CD4-positive, alpha-beta T cell treated with Interleukin-4 for 4 hours (primary cell): Measurements from ENCODE around the gene SLC35A3.
"Not testable (repeated sequence)": the region's sequence is repeated elsewhere in the genome, so short reads cannot be mapped to it uniquely, and the experiment has no call there.

Experiments used
- DNase-seq: peaks from one replicate; pipeline ENCODE4 v3.0.0-alpha.2; 2020

Gene SLC35A3

GRCh38 chr1:100037656-100037926 is 67.8 kb downstream of the SLC35A3 start:
- no peak for DNase-seq

GRCh38 chr1:100037927-100038659 is 68.3 kb downstream of the SLC35A3 start:
- DNase-seq, result peak; percentile 83

- DNase-seq, result peak; percentile 80
Observed at GRCh38 chr1:100038660-100039287, 69.0 kb downstream of the SLC35A3 start.

- DNase-seq, result no peak
Observed at GRCh38 chr1:100039591-100039990, 69.8 kb downstream of the SLC35A3 start.

- no peak for DNase-seq
Observed at GRCh38 chr1:100045206-100045605, 75.4 kb downstream of the SLC35A3 start.

- DNase-seq, result not testable (repeated sequence)
Observed at GRCh38 chr1:100047235-100047708, 77.5 kb downstream of the SLC35A3 start.

DNA sequence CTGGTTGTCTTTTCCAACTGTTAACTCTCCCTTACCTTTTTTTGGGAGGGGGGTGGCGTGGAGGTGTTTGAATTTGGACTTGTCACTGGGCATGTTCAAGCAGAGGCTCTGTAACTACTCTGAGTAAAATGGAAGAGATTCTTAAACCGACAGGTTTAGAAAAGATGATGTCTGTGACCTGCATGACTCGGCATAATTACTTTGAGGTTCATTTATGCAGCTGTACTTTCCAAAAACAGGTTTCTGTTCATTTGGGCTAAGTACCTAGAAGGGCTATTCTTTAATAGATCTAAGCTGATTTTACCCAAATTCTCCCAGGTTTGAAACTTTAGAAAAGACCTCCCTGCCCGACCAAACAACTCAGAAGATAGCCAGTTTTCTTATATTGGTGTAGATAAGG is 80.3 kb downstream of the SLC35A3 start:
- DNase-seq, result no peak

DNA sequence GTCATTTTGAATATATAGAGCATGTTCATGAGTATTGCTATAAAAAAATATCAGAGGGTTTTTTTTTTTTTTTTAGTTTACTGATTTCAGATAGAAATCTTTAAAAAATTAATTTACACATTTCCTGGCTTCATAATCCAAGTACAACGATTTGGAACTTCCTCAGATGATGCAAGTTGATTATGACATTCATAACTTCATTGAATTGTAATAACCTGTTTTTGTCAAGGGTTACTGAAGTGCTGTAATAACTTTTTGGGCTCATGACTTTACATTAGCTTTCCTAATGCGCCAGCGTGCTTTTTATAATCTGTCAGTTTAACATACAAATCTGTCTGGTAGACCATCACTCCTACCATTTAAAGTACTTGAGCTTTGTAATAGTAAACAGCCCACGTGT is 81.6 kb downstream of the SLC35A3 start:
- no peak for DNase-seq

GRCh38 chr1:100051893-100052292 is 82.1 kb downstream of the SLC35A3 start:
- DNase-seq, result no peak

- no peak for DNase-seq
Observed at GRCh38 chr1:100053119-100053518, 83.3 kb downstream of the SLC35A3 start.

- no peak for DNase-seq
Observed at GRCh38 chr1:100053727-100054126, 83.9 kb downstream of the SLC35A3 start.

- no peak for DNase-seq
Observed at GRCh38 chr1:100061681-100062080, 91.9 kb downstream of the SLC35A3 start.

DNA sequence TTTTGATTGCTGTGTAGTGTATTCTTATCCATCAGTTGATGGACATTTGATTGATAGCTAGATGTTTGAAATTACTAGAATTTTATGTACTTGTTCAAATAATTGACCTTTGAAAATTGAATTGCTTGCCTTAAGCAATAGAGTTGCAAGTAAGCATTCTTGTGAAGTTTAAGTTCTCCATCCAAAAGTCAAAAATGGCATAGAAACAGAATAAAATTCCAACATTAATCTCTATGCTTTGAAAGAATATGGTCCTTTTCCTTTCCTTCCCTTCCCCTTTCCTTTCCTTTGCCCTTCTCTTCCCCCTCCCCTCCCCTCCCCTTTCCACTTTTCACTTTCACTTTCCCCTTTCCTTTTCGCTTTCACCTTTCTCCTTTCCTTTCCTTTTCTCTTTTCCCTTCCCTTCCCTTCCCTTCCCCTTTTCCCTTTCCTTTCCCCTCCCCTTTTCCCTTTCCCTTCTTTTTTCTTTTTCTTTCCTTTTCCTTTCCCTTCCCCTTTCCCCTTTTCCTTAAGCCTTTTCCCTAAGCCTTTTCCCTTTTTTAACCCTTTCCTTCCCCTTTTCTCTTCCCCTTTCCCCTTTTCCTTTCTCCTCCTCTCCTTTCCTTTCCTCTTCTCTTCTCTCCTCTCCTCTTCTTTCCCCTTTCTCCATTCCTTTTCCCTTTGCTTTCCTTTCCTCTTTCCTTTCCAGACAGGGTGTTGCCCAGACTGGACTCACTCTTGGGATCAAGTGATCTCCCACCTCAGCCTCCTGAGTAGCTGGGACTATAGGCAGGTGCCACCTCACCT is 95.6 kb downstream of the SLC35A3 start:
- no peak for DNase-seq

- no peak for DNase-seq
Observed at GRCh38 chr1:100065969-100066227, 96.1 kb downstream of the SLC35A3 start.

DNA sequence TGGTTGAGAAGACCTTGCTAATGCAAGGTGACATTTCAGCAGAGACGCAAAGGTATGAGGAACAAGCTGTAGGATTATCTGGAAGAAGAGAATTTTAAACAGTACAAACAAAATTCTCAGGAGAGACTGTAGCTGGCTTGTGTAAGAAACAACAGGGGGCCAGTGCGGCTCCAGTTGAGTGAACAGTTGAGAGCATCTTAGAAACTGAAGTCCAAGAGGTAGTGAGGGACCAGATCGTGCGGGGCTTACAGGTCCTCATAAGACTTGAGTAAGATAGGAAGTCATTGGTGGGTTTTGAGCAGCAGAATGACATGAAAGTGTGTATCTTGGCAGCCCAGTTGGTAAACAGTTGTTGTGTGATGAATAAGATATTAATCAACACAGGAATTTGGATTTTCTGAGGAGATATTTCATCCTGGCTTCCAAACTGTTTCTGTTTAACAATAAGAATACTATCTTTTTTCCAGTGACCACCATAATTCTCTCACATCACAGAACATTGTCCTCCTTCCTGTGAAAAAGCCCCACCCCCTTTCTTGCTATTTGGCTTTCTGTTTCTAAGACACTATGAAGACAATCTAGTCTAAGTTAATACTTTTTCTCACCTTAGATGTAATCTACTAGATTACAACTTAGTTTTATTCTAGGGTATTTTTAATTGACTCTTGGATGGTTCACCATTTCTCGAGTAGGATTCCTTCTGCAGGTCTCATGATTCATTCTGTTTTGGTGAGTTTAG is 100.6 kb downstream of the SLC35A3 start:
- no peak for DNase-seq

DNA sequence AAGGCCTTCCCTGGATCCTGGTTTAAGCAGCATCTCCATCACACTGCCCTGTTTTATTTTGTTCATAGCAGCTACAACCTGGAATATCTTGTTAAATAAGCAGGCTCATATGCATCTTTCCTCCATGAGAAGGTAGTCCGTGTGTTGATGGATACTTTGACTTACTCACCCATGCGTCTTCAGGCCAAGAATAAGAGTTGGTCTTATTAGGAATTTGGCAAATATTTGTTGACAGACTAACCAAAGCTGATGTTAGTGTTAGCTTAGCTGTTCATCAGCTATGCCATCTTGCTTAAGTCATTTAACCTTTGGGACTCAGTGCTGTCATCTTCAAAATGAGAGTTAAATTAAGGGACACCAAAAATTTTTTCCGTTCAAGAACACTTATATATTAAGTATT is 103.7 kb downstream of the SLC35A3 start:
- no peak for DNase-seq

DNA sequence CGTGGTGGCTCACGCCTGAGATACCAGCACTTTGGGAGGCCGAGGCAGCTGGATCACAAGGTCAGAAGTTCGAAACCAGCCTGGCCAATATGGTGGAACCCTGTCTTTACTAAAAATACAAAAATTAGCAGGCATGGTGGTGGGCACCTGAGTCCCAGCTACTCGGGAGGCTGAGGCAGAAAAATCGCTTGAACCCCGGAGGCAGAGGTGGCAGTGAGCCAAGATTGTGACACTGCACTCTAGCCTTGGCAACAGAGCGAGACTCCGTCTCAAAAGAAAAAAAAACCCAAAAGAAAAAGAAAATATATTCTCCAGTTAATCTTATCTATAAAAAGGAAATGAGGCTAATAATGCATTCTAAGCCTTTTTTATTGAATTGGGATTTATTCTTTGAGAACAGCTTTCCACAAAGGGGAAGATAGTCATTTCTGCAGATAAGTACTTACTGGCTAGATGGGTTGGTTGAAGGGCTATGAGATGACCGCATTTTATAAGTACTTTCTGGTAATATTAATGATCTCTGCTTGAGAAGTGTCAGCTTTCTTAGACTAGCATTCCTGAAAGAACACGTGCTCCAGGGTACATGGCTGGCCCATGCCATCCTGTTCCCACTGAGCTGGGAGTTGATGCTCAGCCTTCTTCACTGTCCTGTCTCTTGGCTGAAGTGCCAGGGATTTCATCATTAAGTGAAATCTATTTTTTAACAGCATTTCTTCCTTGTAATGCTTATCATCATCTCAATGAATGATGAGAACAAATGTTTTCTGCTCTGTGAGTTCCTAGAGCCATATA is 105.0 kb downstream of the SLC35A3 start:
- no peak for DNase-seq

DNA sequence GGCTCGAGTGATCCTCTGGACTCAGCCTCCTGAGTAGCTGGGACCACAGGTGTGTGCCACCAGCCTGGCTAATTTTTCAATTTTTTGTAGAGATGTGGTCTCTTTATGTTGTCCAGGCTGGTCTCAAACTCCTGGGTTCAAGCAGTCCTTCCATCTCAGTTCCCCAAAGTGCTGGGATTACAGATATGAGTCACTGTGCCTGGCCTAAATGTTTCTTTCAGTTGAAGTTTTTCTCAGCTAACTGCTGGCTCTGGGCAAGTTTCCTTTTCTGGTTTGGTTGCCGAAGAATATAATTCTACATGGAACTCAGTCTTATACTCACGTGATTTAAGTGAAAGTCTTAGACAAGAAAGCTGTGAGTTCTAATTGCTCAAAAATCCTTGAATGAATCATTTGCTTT is 106.0 kb downstream of the SLC35A3 start:
- DNase-seq, result no peak

GRCh38 chr1:100076319-100076718 is 106.5 kb downstream of the SLC35A3 start:
- no peak for DNase-seq

DNA sequence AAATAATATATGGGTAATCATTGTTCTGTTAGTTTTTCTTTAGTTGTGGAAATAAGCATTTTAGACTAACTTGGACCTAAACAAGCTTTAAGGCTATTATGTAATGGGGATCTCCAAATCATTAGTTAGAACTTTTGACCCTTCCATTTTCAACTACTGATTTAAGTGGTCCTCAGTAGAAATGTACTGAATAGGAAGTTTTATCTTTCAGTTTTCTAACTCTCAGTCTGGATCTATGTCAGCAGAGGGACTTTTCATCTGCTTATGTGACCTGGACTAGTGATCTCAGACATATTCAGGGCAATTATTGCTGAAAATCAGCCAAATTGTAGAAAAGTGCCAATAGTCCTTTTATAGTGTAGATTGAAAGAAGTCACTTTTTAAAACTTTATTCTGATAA is 106.9 kb downstream of the SLC35A3 start:
- no peak for DNase-seq

GRCh38 chr1:100077531-100077930 is 107.7 kb downstream of the SLC35A3 start:
- no peak for DNase-seq

DNA sequence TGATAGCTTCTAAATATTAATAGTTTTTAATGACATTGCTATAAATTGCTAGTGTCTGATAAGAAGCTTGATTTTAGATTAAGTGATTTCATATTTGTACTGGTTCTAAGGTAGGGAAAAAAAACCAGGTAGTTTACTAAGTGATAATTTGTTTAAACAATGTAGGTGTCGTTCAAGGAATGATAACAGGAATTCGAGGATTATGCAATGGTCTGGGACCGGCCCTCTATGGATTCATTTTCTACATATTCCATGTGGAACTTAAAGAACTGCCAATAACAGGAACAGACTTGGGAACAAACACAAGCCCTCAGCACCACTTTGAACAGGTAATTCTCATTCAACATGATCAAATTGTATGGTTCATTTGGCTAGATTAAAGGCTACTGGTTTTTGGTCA is 110.5 kb downstream of the SLC35A3 start:
- DNase-seq, result no peak
